Activated CD4-positive, alpha-beta T cell treated with anti-CD3 and anti-CD28 coated beads, Interleukin-2, amount 10 ng/mL, durations not matched to agents 7 days and 5 days (primary cell): ENCODE data around the gene PTPRG. TPM values are rescaled to one million over a fixed set of nuclear protein-coding genes. Genes with fewer than 3 reads are reported as not detected.
A peak's percentile ranks its signal among the peaks of the same experiment; 100 is the strongest.

Source experiments
- CTCF ChIA-PET: fragments of 350-600 bp; sonication (Branson Sonifier 250); formaldehyde crosslinking; loops from one replicate; lab custom pipeline; 2021; ENCODE audit warnings: antibody characterized with exemption; lab: Charles Lee
- POLR2A ChIA-PET: fragments of 350-600 bp; sonication (Branson Sonifier 250); formaldehyde crosslinking; loops from one replicate; lab custom pipeline; 2021; ENCODE audit warnings: antibody characterized with exemption; lab: Charles Lee
- DNase-seq: peaks from one replicate; pipeline ENCODE4 v3.0.0-alpha.2; 2020
- H3K27ac Mint-ChIP-seq: one replicate; pipeline ENCODE4 v1.8.0; 2021; ENCODE audit warnings: mild to moderate bottlenecking, moderate library complexity, mixed read lengths
- H3K27me3 Mint-ChIP-seq: one replicate; pipeline ENCODE4 v1.8.0; 2021; ENCODE audit warnings: mixed read lengths
- H3K36me3 Mint-ChIP-seq: one replicate; pipeline ENCODE4 v1.8.0; 2021; ENCODE audit warnings: low read depth, mixed read lengths
- H3K4me1 Mint-ChIP-seq: one replicate; pipeline ENCODE4 v1.8.0; 2021; ENCODE audit warnings: mixed read lengths
- H3K4me3 Mint-ChIP-seq: one replicate; pipeline ENCODE4 v1.8.0; 2021; ENCODE audit warnings: mild to moderate bottlenecking, moderate library complexity, mixed read lengths
- H3K9me3 Mint-ChIP-seq: one replicate; pipeline ENCODE4 v1.8.0; 2021; ENCODE audit warnings: mixed read lengths
- total RNA-seq, 2 experiments: library from RNA; stranded (reverse); gene quantifications; one replicate each; pipeline ENCODE4 v1.2.3, GENCODE V29; 2021

The PTPRG gene
- total RNA-seq, 2 experiments from 2014 or later = not detected

GRCh38 chr3:62332835-62333244 lies 771.5 kb downstream of the PTPRG start:
- H3K36me3 Mint-ChIP-seq = no peaks in the 10 kb centered on the region
- H3K27me3 Mint-ChIP-seq = no peaks in the 10 kb centered on the region
- H3K4me1 Mint-ChIP-seq = no peaks in the 10 kb centered on the region
- CTCF ChIA-PET = no interaction called here
- no peak overlapping the region for H3K27ac Mint-ChIP-seq
- POLR2A ChIA-PET = no interaction called here
- DNase-seq = peak; percentile 11
- H3K4me3 Mint-ChIP-seq = no peak overlapping the region
- no peaks in the 10 kb centered on the region for H3K9me3 Mint-ChIP-seq

- DNase-seq = no peak
- Mint-ChIP-seq H3K4me1 (no peaks in the 10 kb centered on the region), H3K36me3 (no peaks in the 10 kb centered on the region), H3K27me3 (no peaks in the 10 kb centered on the region), H3K27ac (no peak overlapping the region), H3K4me3 (no peak overlapping the region), H3K9me3 (no peaks in the 10 kb centered on the region)
- ChIA-PET POLR2A (no interaction called here), CTCF (no interaction called here)
Observed at GRCh38 chr3:62335196-62335595, 773.8 kb downstream of the PTPRG start.

DNA sequence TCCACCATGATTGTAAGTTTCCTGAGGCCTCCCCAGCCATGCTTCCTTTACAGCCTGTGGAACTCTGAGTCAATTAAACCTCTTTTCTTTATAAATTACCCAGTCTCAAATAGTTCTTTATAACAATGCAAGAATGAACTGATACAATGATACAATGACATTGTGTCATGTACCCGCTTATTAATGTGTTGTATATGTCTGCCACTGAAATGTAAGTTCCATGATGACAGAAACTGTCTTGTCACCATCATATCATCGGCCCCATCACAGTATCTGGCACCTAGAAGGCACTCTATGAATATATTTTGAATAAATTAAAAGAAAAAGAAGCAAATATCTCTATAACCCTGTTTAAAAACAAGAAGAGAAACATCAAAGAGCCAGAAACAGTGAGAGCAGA lies 782.4 kb downstream of the PTPRG start:
- POLR2A ChIA-PET = no interaction called here

More for the DNA sequence above, 782.4 kb downstream of the PTPRG start:
- no peak overlapping the region for H3K27ac Mint-ChIP-seq
- H3K4me3 Mint-ChIP-seq = no peak overlapping the region
- DNase-seq = no peak
- CTCF ChIA-PET = no interaction called here
- no peaks in the 10 kb centered on the region for H3K27me3 Mint-ChIP-seq
- no peaks in the 10 kb centered on the region for H3K36me3 Mint-ChIP-seq
- no peaks in the 10 kb centered on the region for H3K4me1 Mint-ChIP-seq
- no peaks in the 10 kb centered on the region for H3K9me3 Mint-ChIP-seq
